HG03575 (cell line): ENCODE data around the gene TGFBR3L.
A peak's percentile ranks its signal among the peaks of the same experiment; 100 is the strongest.

Experiments
- ATAC-seq: cut with Tn5 transposase; IDR thresholded peaks from one replicate; pipeline ENCODE4 v1.9.1; 2021; ENCODE audit not compliant: unreplicated experiment, insufficient number of reproducible peaks, low FRiP score; ENCODE audit errors: extremely low read depth

The TGFBR3L gene

DNA sequence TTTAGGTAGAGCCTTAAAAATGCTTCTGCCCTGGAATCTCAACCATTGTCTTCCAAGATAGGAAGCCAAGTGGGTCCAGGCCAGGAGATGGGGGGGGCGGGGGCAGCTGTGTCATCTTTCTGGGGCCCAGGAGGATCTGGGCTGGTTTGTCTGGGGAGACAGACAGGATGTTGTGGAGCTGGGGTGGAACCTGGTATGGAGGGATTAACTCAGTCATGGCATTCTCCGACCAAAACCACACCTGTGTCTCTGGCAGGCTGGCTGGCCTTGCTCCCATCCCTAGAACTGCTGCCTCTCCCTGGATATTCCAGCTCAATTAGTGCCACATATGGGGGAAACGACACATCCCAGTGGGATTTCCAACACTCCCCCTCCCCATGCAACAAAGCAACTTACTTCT, 13.7 kb upstream of the TGFBR3L start:
- ATAC-seq = no peak

GRCh38 chr19:7901337-7901736, 13.3 kb upstream of the TGFBR3L start:
- no peak for ATAC-seq

DNA sequence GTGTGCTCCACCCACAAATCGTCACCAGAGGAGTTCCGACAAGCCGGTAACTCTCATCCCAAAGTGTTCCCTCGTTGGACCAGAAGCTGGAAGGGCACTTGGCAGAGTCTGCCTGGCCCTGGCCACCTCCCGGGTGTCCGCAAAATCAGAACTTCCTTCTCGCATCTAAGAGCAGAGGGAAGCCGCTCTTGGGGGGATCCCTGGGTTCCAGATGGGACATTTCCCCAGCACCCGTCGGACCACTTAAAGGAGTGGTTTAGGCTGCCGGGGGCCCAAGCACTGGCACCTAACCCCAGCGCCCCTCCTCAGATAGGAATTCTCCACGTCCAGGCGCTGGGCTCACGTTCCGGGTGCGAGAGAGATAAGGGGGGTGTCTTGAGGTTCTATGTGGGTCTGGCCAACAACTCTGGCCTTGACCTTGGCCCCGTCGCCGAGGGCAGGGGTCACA, 11.8 kb upstream of the TGFBR3L start:
- ATAC-seq = no peak

- ATAC-seq = peak; percentile 68
These were observed 11.2 kb upstream of the TGFBR3L start, which contains the start of gene MAP2K7 for GRCh38 chr19:7903244-7904073. Gene MAP2K7, plus strand, starts transcription at chr19:7903877. Its CDS starts 68 bp downstream, at chr19:7903945.

DNA sequence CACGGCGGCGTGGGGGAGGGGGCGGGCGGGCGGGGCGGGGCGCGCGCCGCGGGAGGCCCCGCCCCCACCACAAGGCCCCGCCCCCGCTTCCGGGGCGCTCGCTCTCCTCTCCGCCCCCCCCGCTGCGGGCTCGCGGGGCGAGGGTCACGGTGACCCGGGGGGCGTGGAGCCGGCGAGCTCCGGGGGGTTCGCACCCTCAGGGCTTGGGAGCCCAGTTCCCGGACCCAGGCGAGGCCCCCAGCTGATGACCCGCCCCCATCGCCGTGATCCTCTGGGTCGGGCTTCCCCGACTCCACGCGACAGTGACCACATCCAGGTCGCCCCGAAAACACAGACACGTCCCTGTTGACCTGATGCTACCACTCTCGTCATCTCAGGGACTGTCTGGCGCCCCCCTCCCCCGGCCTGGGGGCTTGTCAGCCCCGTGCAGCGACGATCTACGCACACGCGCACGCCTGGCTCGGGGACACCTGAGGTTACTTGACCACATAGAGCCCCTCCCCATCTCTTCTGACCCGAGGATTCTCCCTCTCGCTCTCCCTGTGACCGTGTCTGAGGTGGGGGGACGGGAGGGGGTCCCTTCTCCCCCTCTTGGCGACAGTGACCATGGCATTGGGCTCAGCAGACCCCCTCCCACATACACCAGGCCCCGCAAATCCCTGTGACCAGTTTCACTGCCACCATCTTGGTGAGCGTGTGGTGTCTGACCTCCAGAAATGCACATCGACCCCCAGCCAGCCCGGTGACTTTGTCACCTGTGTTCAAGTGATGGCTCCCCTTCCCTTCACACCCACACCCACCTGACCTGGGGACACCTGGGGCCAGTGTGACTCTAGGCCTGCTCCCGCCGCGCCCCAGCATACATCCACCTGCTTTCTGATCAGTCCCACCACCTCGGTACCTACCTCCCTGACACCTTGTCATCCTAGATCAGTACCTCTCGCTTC, 10.3 kb upstream of the TGFBR3L start:
- ATAC-seq = no peak

GRCh38 chr19:7905268-7905667, 9.4 kb upstream of the TGFBR3L start:
- ATAC-seq = no peak

DNA sequence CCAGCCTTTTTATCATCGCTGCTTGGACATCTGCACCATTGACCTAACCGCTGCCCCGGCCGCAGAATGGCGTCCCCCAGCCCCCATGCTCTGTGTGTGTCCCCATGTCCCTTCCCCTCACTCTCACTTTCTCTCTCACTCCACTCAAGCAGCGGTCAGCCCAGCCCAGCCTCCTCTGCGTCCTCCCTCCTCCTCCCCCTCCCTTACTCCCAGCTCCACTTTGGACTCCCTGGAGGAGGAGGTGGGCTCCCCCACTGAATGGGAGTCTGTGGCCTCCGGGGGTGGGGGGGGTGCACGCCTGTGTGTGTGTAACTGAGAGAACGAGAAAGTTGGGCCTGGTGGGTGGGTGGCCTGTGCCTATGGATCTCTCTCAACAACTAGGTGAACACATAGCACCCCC, 8.8 kb upstream of the TGFBR3L start:
- no peak for ATAC-seq

DNA sequence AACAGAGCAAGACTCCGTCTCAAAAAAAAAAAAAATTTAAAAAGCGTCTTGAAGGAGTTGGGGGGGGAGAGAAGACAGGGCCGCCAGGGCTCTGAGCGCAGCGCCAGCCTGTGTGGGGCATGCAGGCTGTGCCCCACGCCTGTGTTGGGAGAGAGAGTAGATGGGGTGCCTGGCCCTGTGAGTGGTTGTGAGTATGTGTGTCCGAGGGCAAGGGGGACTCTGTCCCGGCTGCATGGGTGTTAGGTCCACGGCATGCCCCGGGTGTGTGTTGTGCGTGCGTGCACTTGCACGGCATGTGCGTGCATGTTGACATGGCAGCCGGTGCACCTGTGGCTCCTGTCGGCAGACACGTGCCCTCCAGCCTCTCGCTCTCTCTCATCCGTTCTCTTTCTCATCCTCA, 7.5 kb upstream of the TGFBR3L start:
- no peak for ATAC-seq

- ATAC-seq = no peak
These were observed 7.1 kb upstream of the TGFBR3L start for GRCh38 chr19:7907544-7907943.

GRCh38 chr19:7908078-7908699, 6.4 kb upstream of the TGFBR3L start:
- no peak for ATAC-seq

- no peak for ATAC-seq
These were observed 5.7 kb upstream of the TGFBR3L start for GRCh38 chr19:7908742-7909461.

DNA sequence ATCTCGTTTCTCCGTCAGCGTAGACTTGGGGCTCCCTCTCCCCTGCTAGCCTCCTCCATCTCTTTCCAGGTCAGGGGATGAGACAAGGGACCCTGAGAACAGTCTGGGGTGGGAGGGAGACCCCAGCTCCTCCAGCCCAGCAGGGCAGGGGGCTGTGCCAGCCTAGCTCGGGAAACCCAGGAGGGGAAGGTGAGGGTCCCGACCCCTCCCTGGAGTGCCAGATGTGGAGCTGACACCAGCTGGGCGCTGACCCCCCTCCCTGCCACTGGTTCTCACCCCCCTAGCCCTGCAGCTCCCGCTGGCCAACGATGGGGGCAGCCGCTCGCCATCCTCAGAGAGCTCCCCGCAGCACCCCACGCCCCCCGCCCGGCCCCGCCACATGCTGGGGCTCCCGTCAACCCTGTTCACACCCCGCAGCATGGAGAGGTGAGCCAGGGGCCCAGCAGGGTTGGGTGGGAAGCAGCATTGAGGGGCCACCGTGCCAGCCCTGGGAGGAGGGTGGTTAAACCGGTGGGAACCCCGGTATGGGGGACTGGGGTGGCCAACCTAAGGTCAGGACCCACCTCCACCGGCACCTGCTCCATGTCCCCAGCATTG, 5.1 kb upstream of the TGFBR3L start:
- no peak for ATAC-seq

DNA sequence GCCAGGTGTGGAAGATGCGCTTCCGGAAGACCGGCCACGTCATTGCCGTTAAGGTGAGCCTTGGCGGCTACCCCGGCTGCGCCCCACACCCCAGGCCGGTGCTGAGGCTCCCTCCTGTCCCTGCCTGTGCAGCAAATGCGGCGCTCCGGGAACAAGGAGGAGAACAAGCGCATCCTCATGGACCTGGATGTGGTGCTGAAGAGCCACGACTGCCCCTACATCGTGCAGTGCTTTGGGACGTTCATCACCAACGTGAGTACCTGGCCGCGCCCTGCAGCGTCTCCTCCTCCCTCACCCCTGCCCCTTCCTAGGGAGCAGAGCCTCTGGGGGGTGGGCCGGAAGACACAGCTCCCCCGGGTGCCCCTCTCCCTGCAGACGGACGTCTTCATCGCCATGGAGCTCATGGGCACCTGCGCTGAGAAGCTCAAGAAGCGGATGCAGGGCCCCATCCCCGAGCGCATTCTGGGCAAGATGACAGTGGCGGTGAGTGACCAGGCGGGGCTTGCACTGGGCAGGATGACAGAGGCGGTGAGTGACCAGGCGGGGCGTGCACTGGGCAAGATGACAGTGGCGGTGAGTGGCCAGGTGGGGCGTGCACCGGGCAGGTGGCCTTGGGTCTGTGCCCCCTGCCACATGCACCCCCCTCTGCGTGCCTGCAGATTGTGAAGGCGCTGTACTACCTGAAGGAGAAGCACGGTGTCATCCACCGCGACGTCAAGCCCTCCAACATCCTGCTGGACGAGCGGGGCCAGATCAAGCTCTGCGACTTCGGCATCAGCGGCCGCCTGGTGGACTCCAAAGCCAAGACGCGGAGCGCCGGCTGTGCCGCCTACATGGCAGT, 4.1 kb upstream of the TGFBR3L start:
- ATAC-seq = no peak

- no peak for ATAC-seq
These were observed 3.0 kb upstream of the TGFBR3L start for GRCh38 chr19:7911508-7912143.

- no peak for ATAC-seq
These were observed 2.4 kb upstream of the TGFBR3L start for GRCh38 chr19:7912144-7912696.

DNA sequence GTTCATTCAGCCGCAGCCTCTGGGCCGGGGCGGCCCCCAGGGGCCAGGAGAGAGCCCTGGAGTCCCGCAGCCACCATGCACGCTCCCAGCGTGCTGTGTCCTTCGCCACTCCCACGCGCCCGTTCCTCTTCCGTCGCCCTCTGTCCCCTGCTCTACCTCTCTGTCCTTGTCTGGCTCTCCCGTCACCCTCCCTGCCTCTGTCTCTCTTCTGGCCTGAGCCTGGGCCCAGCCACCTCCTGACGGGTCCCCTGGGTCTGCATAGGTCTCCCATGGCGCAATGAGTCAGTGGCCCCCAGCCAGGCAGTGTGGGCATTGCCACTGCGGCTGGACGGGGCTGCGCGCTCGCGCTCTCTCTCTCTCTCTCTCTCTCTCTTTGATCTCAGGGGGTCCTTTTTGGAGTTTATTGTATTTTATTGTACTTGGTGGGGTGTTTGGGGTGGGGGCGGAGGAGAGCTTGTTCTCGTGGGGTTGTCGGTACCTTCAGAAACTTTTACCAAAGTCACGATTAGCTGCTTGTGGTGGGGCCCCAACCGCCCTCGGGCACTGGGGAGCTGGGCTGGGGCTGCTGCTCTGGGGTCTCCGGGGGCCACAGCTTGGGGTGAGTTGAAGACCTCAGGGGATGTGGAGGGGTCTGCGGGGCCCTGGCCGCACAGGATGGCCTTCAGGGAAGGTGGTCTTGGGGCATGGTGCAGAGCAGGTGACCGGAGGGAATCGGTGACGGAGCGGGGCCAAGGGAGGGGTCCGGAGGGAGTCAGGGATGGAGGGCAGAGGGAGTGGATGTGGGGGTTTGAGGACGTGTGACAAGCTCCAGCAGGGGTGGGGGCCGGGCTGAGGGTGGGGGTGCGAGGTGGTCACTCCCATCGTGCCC, 1.7 kb upstream of the TGFBR3L start:
- ATAC-seq = no peak
